Measurements from ENCODE around the gene ZSWIM8.
"Not testable (repeated sequence)": the region's sequence is repeated elsewhere in the genome, so short reads cannot be mapped to it uniquely, and the experiment has no call there.

The ZSWIM8 gene, protein sequence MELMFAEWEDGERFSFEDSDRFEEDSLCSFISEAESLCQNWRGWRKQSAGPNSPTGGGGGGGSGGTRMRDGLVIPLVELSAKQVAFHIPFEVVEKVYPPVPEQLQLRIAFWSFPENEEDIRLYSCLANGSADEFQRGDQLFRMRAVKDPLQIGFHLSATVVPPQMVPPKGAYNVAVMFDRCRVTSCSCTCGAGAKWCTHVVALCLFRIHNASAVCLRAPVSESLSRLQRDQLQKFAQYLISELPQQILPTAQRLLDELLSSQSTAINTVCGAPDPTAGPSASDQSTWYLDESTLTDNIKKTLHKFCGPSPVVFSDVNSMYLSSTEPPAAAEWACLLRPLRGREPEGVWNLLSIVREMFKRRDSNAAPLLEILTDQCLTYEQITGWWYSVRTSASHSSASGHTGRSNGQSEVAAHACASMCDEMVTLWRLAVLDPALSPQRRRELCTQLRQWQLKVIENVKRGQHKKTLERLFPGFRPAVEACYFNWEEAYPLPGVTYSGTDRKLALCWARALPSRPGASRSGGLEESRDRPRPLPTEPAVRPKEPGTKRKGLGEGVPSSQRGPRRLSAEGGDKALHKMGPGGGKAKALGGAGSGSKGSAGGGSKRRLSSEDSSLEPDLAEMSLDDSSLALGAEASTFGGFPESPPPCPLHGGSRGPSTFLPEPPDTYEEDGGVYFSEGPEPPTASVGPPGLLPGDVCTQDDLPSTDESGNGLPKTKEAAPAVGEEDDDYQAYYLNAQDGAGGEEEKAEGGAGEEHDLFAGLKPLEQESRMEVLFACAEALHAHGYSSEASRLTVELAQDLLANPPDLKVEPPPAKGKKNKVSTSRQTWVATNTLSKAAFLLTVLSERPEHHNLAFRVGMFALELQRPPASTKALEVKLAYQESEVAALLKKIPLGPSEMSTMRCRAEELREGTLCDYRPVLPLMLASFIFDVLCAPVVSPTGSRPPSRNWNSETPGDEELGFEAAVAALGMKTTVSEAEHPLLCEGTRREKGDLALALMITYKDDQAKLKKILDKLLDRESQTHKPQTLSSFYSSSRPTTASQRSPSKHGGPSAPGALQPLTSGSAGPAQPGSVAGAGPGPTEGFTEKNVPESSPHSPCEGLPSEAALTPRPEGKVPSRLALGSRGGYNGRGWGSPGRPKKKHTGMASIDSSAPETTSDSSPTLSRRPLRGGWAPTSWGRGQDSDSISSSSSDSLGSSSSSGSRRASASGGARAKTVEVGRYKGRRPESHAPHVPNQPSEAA (N-terminal part only)

GRCh38 chr10:73785211-73785720, at the start of gene ZSWIM8:
Gene ZSWIM8, plus strand, starts transcription at chr10:73785606. Its CDS starts 273 bp downstream, at chr10:73785879.
- in situ Hi-C loops (cut with MboI; ENCODE audit: low sequenced_read_pairs): no loop called here

DNA sequence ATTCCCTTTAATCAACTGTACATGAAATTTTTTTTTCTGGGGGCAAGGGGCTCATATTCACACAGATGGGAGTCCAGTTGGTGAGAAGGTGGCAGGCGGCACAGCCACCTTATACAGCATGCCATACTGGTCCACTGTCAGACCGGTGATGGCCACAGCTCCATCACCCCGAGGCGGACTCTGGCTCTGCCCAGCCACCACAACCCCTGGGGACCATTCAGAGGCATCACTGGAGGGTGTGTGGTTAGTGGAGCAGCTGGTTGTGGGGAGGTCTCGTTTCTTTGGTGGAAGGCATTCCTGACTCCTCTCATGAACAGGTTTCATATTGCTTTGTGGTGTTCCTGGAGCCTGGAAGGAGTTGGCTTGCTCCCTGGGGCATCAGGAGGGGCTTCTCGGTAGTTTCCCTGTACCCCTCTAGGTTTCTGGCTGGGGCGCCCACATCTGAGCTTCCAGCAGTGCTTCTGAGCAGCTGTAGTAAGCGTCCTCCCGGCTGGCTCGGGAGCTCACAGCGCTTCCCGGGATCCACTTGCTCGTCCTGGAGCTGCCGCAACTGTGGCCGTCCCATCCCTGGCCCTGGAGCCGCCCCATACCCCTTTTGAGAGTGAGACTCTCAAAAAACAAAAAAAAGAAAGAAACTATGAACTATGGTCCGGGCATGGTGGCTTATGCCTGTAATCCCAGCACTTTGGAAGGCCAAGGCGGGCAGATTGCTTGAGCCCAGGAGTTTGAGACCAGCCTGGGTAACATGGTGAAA, 44.7 kb upstream of the ZSWIM8 start:
- in situ Hi-C loops (cut with MboI; ENCODE audit: low sequenced_read_pairs): not testable (repeated sequence)

- in situ Hi-C loops (cut with MboI; ENCODE audit: low sequenced_read_pairs): no loop called here
Observed at GRCh38 chr10:73742454-73742734, 43.0 kb upstream of the ZSWIM8 start.

GRCh38 chr10:73743327-73743904, 42.0 kb upstream of the ZSWIM8 start:
- in situ Hi-C loops (cut with MboI; ENCODE audit: low sequenced_read_pairs): no loop called here

DNA sequence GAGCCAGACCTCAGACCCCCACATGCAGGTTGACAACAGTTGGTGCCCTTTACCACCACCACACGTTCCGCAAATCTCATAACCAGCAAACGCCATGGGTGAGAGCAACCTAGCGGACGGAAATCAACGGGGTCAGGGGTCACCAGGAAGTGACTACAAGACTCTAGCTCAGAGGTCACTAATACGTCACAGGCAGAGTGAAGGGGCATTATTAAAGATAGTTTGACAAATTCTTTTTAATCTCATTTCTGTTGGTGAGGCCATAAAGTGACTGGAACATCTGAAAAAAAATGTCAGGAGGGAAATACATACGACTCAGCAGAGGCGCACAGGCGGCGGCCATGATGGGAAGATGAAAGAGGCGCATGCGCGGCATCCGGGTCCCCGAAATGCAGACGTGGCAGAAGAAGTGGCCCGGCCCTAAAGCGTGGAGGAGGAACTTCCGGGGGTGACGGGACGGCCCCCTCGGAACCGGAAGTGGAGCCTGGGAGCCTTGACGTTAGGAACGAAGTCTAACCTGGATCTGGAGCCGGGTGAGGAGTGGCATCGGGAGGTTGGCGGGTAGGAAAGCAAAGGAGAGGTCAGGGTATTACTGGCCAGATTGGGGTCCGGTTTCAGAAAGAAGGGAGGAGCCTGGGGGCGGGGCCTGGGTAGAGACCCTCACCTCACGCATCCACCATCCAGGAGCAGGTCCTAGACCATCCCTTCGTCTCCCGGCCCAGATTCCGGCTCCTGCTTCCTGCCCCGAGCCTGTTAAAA, 41.3 kb upstream of the ZSWIM8 start, which contains the start of gene SEC24C:
SEC24C (plus strand) TSS at position 468 of the 759 bp plus-strand sequence. CDS start 2,461 bp downstream, outside the sequence.
- in situ Hi-C loops (cut with MboI; ENCODE audit: low sequenced_read_pairs): no loop called here

GRCh38 chr10:73744664-73744975, 40.8 kb upstream of the ZSWIM8 start:
- in situ Hi-C loops (cut with MboI; ENCODE audit: low sequenced_read_pairs): no loop called here

- in situ Hi-C loops (cut with MboI; ENCODE audit: low sequenced_read_pairs): no loop called here
Observed at GRCh38 chr10:73746721-73747120, 38.7 kb upstream of the ZSWIM8 start.

- in situ Hi-C loops (cut with MboI; ENCODE audit: low sequenced_read_pairs): no loop called here
Observed at GRCh38 chr10:73750819-73751218, 34.6 kb upstream of the ZSWIM8 start.

DNA sequence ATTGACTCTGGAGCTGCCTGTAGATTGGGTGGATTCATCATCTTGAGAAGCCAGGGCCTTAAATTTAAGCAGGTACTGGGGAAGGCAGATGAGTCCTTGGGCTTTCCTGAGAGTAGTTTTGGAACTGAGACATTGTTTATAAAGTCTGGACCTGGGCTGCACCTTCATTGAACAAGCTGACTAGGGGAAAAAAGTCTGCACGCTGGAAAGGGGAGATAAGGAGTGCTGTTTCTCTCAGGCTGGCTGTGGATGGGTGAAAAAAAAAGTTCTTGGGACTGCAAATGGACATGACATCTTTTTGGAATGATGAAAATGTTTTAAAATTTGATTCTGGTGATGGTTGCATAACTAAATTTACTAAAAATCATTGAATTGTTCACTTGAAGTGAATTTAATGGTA, 29.2 kb upstream of the ZSWIM8 start:
- in situ Hi-C loops (cut with MboI; ENCODE audit: low sequenced_read_pairs): no loop called here

DNA sequence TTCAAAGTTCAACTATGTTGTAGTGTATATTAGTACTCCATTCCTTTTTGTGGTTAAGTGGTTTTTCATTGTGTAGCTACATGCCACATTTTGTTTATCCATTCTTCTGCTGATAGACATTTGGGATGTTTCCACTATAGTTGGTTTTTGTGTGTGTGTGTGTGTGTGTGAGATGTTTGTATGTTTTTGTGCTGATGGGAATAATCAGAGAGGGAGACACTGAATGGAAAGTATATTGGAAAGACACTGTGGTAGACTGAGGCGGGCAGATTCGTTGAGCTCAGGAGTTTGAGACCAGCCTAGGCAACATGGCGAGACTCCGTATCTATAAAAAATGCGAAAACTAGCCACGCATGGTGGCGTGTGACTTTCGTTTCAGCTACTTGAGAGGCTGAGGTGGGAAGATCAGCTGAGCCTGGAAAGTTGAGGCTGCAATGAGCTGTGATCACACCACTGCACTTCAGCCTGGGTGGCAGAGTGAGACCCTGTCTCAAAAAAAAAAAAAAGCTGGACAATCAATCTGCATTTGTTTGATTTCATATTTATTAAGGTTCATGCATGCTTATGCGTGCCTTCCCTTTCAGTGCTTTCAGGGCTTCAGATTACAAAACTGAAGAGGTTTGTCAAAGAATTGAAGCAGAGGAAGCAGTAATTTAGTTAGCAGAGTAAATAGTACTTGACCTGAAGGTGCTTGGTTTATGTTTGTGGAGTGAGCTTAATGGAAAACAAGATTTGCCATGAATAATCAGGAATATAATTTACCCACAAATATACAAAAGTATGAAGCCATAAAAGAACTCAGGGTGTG, 26.5 kb upstream of the ZSWIM8 start:
- in situ Hi-C loops (cut with MboI; ENCODE audit: low sequenced_read_pairs): no loop called here

GRCh38 chr10:73759512-73760115, 25.8 kb upstream of the ZSWIM8 start:
- in situ Hi-C loops (cut with MboI; ENCODE audit: low sequenced_read_pairs): no loop called here

GRCh38 chr10:73761781-73762180, 23.6 kb upstream of the ZSWIM8 start:
- in situ Hi-C loops (cut with MboI; ENCODE audit: low sequenced_read_pairs): no loop called here

- in situ Hi-C loops (cut with MboI; ENCODE audit: low sequenced_read_pairs): no loop called here
Observed at GRCh38 chr10:73762915-73763314, 22.5 kb upstream of the ZSWIM8 start.

DNA sequence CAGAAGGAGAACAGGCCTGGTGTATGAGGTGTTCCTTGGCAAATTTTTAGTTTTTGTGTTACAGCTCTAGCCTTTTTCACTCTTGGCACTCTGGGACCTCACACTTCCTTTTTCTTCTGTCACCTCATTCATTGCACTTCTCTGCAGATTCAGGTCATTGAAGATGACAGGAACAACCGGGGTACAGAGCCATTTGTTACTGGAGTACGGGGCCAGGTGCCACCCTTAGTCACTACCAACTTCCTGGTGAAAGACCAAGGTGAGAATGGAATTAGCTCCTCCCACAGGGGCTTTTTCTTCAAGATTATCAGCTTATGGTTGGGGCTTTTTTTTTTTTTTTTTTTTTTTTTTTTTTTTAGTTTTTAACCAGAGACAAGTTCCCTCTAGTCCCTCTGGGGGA, 22.1 kb upstream of the ZSWIM8 start:
- in situ Hi-C loops (cut with MboI; ENCODE audit: low sequenced_read_pairs): no loop called here

DNA sequence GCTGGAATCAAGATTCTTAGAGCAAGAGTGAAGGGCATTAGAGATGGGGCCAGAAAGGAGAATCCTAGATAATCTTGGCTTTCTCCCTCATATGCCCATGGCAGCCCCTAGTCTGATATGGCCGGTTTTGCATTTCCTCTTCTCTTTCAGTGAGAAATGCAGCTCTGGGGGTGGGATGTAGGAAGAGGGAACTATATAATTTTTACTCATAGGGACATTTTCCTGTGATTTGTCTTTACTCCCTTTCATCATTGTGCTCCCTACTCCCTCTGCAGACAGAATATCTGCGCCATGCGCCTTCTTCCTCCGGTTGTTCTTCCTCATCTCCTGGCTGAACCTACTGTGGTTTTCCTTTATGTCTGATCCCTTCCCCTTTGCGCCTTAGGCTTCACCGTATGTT, 20.3 kb upstream of the ZSWIM8 start:
- in situ Hi-C loops (cut with MboI; ENCODE audit: low sequenced_read_pairs): no loop called here

GRCh38 chr10:73768881-73769280, 16.5 kb upstream of the ZSWIM8 start:
- in situ Hi-C loops (cut with MboI; ENCODE audit: low sequenced_read_pairs): no loop called here

- in situ Hi-C loops (cut with MboI; ENCODE audit: low sequenced_read_pairs): no loop called here
Observed at GRCh38 chr10:73769396-73769795, 16.0 kb upstream of the ZSWIM8 start.

- in situ Hi-C loops (cut with MboI; ENCODE audit: low sequenced_read_pairs): no loop called here
Observed at GRCh38 chr10:73771722-73772280, 13.6 kb upstream of the ZSWIM8 start.

Measured in HL-60/S4 (cell line).